NT2/D1 (cell line): Measurements from ENCODE around the gene GRB10.

Experiments
- SUZ12 ChIP-seq: IDR thresholded peaks from 2 replicates; pipeline ENCODE4 v1.6.1; 2011; ENCODE audit not compliant: insufficient read length, insufficient read depth; ENCODE audit errors: extremely low read depth
- YY1 ChIP-seq: IDR thresholded peaks from 2 replicates; pipeline ENCODE4 v1.6.1; 2011; ENCODE audit not compliant: insufficient read length, insufficient read depth
- ZNF274 ChIP-seq: IDR thresholded peaks from 2 replicates; pipeline ENCODE4 v1.6.1; 2011; ENCODE audit warnings: mild to moderate bottlenecking, low read depth, low read length

GRCh38 chr7:50613473-50613872, 169.2 kb downstream of the GRB10 start:
- TF ChIP-seq SUZ12: no peak
- TF ChIP-seq YY1: no peak
- no peak for TF ChIP-seq ZNF274
